NCI-H1694 (cell line): Measurements from ENCODE around the gene BTBD9.
"Not testable (repeated sequence)": the region's sequence is repeated elsewhere in the genome, so short reads cannot be mapped to it uniquely, and the experiment has no call there.

Experiments
- DNase-seq: peaks from one replicate; lab custom pipeline; 2025; lab: John Stamatoyannopoulos, UW

Gene BTBD9

DNA sequence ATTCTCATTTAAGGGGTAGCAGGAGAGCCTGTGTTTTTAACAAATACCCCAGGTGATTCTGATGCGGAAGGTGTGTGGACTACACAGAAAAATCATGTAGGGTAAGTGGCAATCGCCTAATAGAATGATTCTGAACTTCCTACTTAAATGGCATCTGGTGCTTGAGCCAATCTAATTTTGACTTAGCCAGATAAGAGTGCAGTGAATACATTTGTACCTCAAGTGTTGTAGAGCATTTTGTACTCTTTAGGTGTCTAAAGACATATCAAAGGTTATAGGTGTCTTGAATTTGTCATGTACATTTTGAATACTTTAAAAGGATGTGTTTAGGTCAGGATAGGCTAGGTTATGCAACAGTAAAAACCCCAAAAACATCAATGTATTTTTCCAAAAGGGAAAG, 10.0 kb upstream of the BTBD9 start:
- no peak for DNase-seq

DNA sequence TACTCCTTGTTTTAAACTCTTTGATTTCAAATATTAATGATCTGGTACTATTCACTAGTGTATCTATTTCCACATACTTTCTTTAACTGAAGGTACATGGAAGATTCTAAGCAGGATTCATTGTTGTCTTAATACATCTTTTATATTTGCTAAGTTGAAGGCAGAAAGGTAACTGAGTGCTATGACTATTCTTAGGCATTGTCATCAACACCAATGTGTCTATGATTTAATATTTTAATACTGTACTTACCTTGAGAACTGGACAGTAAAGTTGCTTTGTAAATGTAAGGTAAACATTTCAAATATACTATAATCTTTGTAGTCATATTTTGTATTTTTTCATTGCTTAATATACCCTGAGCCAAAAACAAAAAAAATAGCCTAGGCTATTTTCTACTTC, 8.9 kb upstream of the BTBD9 start:
- no peak for DNase-seq

DNA sequence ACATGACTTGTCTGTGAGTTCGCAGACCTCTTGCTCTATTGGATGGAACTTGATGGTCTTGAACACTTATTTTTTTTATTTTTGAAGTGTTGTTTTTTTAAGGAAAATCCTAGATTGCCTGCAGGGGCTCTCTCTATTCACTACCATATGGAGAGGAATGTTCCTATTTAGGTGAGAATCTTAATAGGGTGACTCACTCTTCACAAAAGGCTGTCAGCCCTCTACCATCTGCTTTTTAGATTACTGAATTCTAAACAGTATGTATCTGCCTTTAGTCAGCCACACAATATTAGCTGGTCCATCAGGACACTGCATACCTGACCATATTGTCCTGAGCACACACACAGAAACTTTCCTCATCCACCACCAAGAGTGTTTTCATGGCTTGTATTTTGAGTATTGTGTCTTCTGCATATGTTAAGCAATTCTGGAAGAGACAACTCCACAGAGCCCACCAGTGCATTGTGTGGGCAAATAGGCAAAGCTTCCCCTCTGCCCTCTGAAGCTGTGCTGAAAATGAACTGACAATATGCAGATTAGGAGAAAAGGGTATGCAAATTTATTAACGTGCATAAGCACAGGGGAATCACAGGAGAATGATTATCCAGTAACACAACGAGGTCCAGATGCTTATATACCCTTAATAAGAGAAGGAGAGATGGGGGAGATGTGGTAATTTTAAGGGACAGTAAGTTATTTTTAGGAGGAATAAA, 6.6 kb upstream of the BTBD9 start:
- DNase-seq, result no peak

DNA sequence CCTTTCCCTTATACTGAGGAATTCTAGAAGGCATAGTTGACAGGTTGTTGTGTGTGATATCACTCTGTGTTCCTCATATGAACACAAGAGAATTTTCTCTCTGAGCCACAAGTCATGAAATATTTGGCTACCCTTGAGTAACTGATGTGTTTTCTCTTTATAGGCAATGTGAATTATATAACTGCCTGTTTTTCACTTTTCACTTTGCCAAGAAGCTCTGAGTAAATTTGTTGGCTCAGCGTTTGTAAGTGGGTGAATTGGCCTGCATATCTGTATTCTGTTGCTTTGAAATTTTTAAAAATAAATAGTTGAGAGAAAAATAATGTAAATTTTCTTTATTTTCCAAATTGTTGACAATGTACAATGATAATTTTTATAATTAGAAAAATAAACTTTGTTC, 5.2 kb upstream of the BTBD9 start:
- DNase-seq, result no peak

DNA sequence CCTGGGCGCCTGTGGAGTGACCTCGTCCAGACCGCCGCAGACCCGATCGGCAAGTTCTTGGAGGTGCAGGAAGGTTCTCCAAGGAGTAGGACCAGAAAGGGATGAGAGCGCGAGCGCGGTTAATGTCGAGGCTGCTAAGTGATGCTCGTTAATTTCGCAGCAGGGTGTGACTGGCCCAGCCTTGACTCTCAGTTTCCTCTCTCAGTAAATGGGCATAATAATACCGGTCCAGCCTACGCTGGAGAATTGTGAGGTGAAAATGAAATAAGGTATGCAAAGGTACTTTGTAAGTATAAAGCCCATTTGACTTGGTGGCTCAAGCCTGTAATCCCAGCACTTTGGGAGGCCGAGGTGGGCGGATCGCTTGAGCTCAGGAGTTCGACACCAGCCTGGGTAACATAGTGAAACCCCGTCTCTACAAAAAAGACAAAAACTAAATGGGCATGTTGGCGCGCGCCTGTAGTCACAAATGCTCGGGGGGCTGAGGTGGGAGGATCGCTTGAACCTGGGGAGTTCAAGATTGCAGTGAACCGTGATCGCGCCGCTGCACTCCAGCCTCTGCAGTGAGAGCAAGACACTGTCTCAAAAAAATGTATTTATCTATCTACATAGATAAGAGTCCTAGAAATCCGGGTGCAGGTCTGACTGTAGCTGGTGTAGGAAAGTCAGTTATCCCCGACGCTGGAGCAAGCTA, 634 bp upstream of the BTBD9 start:
- DNase-seq, result no peak

DNA sequence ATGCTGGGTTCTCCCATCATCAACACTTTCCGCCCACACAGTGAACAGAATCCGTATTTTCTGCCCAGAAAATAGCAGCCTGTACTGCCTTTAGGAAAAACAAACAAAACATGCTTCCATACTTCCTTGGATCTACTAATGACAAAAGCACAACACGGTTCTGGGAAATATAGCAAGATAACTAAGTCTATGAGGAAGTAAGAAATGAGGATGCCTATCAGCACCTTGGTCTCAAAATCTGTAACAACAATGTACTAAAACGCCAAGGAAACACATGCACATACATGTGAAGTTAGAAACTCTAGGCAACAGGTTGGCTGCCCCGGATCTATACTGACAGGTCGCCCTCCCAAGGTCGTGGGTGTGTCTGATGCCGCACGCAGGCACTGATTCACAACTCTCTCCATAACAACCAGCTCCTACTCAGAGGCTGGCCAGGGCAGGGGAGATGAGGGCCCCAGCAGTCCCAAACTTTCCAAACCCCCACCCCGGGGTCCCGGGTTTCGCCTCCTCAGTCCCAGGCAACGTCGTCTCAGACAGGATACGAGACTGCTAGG, 710 bp downstream of the BTBD9 start:
- no peak for DNase-seq

DNA sequence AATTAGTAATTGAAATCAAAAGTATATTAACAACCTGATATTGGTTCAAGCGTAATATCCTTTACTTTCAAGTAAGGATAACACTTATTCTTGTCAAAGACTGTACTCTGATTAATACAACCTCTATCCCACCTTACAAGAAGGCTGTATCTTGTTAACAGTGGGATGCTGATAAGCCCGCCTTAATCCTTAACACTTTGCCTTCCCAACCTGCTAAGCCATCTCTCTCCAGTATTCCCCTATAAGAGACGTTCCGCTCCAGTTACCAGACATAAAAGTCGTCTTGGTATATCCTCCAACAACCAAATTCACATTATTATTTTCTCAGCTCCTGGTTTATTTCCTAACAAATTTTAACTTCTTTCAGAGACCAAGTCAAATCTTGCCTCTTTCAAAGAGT, 2.0 kb downstream of the BTBD9 start:
- no peak for DNase-seq

DNA sequence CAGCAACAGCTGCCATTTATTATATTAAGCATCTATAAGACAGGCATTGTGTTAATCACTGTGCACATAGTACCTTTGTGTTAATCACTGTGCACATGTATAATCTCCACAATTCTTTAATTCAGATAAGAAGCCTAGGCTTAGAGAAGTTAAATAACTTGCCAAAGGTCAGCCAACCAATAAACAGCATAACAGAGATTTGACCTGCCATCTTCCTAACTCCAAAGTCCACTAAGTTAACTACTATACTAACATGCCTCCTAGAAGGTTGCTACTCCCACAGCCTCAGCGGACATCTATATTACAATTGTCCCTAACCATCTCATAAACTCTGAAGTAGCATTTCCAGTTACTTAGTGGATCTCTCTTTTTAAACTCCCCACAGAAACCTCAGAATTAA, 3.7 kb downstream of the BTBD9 start:
- no peak for DNase-seq

DNA sequence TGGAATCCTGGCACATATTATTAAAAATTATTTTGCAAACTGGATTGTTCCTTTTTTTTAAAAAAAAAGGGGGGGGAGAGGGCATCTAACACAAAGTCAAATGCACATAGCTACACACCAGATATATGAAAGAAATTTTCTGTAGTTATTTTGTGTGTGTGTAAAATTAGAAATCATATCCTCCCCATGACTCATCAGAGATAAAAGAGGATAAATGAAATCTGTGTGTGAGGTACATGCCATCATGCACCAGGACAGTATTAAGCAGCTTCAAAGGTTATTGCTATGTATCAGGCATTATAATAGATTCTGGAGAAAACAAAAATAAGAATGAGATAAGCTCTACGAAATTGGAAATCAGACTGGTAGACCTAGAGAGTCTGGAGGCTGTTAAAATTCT, 5.2 kb downstream of the BTBD9 start:
- DNase-seq, result no peak

DNA sequence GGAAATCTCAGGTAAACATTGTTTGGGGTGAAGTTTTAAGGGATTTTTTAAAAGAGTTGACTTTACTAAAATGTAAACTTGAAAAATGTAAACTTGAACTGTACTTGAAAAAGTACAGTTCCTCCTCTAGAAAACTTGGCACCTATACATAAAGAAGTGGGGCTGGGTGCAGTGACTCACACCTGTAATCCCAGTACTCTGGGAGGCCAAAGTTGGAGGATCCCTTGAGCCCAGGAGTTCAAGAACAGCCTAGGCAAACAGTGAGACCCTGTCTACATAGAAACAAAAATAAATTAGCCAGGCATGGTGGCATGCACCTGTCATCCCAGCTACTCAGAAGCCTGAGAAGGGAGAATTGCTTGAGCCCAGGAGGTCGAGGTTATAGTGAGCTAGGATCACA, 7.2 kb downstream of the BTBD9 start:
- DNase-seq, result no peak

DNA sequence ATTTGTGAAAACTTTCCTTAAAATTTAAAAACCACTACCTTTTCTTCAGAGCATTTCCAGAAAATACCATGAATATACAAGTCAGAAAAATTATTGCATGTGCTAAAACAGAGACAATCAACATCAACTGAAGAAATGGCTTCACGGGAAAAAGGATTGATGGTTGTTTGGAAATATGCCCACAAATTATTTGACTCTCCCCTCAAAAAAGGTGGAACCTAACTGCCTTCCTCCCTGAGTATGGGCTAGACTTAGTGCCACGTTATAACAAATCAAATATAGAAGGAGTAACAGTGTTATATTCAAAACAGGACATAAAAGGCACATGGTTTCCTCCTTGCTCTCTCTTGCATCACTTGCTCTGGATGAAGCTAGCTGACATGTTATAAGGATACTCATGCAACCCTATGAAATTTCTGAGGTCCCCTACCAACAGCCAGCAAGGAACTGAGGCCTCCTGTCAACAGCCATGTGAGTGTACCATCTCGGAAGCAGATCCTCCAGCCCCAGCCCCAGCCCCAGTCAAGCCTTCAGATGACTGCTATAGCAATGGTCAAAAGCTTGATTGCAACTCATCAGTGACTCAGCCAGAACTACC, 8.4 kb downstream of the BTBD9 start:
- no peak for DNase-seq

DNA sequence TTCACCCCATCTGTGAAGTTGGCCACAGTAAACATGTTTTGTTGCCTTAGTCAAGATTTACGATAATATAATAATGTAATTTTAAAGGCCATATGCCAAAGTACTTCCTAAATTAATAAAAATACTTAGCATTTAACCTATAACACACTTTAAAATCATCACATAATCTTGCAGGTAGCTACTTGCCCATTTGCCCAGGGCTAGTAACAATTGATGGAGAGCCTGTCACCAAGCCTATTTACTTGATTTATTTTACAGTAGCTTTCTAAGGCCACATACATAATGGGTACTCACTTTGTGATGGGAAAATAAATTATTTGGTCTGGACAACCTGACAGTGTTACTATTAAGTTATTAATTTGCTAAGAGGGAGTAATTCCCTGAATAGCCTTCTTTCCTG, 14.5 kb downstream of the BTBD9 start:
- DNase-seq, result no peak

DNA sequence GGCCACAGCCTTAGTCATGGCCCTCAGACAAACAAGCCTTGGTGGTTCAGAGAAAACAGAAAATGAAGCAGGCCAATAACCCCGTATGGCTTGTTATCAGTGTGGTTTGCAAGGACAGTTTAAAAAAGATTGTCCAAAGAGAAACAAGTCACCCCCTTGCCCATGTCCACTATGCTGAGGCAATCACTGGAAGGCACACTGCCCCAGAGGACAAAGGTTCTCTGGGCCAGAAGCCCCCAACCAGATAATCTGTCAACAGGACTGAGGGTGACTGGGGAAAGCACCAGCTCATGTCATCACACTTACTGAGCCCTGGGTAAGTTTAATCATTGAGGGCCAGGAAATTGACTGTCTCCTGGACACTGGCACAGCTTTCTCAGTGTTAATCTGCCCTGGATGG, 20.4 kb downstream of the BTBD9 start:
- not testable (repeated sequence) for DNase-seq

DNA sequence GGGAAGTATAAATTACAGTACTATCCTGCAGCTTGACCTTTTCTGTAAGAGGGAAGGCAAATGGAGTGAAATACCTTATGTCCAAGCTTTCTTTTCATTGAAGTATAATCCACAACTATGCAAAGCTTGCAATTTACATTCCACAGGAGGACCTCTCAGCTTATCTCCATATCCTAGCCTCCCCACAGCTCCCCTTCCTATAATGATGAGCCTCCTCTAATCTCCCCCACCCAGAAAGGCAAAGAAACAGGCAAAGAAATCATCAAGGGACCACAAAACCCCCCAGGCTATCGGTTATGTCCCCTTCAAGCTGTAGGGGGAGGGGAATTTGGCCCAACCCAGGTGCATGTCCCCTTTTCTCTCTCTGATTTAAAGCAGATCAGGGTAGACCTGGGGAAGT, 21.4 kb downstream of the BTBD9 start:
- DNase-seq, result not testable (repeated sequence)

DNA sequence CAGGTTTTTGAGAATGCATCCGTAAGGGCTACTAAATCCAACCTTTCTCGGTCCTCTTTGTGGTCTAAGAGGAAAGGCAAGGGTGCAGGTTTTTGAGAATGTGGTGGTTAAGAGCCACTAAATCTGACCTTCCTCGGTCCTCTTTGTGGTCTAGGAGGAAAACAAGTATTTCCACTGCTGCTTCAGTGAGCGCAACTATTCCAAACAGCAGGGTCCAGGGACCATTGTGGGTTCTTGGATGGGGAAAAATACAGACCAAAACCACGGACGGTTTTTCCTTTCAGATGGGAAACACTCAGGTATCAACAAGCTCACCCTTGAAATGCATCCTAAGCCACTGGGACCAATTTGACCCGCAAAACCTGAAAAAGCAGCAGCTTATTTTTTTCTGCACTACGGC, 21.9 kb downstream of the BTBD9 start:
- no peak for DNase-seq

DNA sequence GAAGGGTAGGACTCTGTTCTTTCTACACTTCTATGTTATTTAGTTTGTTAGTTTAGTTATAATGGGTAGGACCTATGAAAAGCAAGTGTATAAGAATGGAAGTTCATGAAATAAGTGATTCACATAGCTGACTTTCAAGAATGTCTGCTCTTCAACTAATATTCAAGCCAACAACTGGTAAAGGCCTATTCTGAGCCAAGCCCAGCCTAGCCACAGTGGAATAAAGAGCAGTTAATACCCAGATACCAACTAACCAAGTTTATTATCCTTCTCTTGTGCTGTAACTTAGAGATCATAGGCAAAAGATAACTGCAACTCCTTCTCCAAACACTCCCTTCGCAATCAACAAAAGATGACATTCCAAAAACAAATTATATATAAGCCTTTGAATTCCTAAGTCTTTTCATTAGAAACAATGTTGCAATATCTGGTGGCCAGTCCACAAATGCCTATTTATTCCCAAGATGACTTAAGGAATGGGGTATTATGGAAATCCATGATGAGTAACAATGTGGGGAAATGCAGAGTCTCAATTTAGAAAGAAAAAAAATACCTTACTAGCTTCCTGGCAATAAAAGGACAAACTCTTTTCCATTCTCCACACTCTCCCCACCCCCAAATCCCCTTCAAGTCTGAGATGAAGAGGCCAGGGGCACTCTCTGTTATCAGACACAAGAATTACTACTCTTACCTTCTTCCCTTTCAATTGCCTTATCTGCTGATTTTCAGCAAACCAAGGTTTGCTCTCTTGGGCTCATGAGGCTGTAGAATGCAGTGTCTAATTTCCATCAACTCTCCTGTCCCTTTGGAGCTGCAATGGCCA, 27.4 kb downstream of the BTBD9 start:
- DNase-seq, result no peak

DNA sequence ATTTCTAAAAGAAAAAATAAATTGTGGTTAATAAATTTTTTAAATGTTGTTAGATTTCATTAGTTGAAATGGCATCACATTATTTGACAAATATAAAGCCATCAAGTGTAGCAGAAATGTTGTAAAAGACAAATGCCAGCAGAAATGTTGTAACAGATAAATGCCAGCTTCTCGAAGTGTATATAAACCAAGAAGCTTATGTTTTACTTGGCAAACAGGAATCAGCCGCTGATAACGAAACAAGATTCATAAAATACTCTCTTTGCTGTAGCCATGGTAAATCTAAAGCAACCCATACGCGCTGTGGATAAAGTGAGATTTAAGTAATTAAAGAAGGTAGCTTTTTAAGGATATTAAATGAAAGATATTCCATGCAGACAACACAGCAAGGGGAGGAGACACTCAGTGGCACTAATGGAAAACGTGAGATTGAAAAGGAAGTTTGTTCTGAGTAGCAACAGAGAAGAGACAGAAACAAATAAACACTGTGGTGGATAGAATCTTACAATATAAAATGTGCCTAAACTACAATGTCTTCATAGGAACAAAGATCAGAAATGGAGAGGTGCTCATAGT, 29.6 kb downstream of the BTBD9 start:
- DNase-seq, result no peak

DNA sequence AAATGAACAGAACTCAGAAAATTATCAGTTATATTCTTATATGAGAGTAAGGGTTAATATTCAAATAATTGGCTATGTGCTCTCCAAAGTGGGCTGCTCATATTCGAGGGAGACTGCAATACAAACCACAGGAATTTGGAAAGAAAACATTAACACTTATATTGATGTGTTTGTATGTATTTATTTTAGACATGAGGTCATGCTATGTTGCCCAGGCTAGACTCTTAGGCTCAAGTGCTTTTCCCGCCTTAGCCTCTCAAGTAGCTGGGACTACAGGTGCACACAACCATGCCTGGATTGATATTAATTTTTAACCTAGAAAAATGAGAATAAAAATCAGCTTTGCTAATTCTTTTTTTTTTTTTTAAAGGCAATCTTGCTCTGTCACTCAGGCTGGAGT, 35.0 kb downstream of the BTBD9 start:
- no peak for DNase-seq

DNA sequence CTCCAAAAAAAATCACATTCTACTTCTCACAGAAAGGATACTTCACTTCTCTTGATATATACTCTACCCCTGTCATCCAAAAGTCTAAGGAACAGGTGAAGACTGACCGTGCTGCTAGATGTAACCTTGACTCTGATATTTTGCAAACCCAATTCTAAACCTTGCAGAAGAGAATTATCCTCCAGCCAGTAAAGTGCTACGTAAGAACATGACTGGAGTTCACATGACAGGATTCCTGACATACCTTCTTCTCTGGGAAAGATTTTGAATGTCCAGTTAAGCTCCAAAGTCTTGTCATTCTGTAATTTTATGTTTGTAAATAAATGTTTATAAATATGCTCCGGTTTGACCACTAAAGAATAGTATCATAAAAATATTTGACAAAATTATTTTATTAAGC, 35.8 kb downstream of the BTBD9 start:
- DNase-seq, result no peak

DNA sequence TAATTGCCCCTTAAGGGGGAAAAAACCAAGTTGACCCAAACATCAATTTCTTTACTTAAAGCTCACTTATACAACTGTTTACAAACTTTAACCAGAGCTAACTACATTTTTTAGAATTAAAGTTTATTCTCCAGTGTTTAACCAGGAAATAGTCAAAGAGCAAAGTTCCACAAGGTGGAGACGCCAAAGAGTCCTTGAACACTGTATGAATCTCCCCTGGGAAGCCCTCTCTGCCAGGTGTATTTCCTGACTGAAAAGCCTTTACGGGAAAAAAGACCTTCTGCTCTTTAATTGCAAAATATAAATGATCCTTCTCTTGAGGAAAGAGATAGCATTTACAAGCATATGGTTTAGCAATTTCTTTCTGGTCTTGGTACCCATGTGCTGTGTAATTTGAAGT, 36.2 kb downstream of the BTBD9 start:
- DNase-seq, result no peak

DNA sequence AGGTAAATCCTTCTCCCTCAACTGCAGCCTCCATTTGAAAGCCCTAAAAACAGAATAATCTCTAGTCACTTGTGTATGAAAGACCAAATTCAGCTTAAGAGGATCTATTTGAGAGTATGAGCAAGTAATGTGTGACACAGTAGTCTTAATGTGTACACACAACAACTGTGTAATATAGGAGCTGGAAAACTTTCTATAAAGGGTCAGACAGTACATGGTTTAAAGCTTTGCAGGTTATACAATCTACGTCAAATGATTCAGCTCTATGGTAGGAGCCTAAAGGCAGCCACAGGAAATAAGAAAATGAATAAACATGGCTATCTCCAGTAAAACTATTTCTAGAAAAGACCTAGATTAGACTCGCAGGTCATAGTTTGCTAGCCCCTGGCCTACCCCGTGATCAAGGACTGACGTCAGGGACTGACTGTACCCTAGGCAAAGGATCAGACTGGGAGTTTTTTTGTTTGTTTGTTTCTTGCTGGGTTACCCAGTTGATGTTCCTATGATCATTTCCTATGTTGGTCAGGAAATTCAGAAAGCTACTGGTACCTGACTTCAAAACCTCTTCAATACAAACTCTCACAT, 39.7 kb downstream of the BTBD9 start:
- DNase-seq, result no peak

DNA sequence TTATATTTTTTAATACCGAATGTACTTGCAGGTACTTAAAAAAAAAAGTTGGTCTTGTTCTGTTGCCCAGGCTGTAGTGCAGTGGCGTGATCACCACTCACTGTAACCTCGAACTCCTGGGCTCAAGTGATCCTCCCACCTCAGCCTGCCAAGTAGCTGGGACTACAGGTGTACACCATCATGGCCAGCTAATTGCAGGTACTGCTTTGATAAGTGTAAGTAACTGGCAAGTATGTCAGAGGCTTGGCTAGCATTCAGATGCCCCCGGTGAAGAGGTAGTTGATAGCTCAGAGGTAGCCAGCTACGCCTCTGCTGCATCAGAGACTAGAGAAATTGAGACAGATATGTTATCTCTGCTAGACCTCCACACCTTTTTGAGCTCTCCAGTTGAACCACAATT, 40.5 kb downstream of the BTBD9 start:
- DNase-seq, result no peak
